MV-4-11 (cell line): ENCODE results near the gene SLC25A13.

Source experiments
- DNase-seq: peaks from one replicate; lab custom pipeline; 2025; lab: John Stamatoyannopoulos, UW

The SLC25A13 gene

GRCh38 chr7:96243241-96243640 is 78.7 kb downstream of the SLC25A13 start:
- DNase-seq: no peak

GRCh38 chr7:96241855-96242254 is 80.0 kb downstream of the SLC25A13 start:
- DNase-seq: peak; percentile 33

- DNase-seq: no peak
These were observed 82.7 kb downstream of the SLC25A13 start for GRCh38 chr7:96238976-96239766.

- no peak for DNase-seq
These were observed 83.4 kb downstream of the SLC25A13 start for GRCh38 chr7:96238474-96238873.

- no peak for DNase-seq
These were observed 84.9 kb downstream of the SLC25A13 start for GRCh38 chr7:96237040-96237439.

- DNase-seq: peak; percentile 2
These were observed 85.5 kb downstream of the SLC25A13 start for GRCh38 chr7:96236198-96237039.

- no peak for DNase-seq
These were observed 86.6 kb downstream of the SLC25A13 start for GRCh38 chr7:96235281-96235680.

GRCh38 chr7:96233528-96234154 is 88.3 kb downstream of the SLC25A13 start:
- DNase-seq: no peak

- no peak for DNase-seq
These were observed 88.8 kb downstream of the SLC25A13 start for GRCh38 chr7:96233084-96233483.

- no peak for DNase-seq
These were observed 93.1 kb downstream of the SLC25A13 start for GRCh38 chr7:96228760-96229159.

GRCh38 chr7:96225251-96225650 is 96.6 kb downstream of the SLC25A13 start:
- DNase-seq: no peak

GRCh38 chr7:96224685-96225084 is 97.2 kb downstream of the SLC25A13 start:
- DNase-seq: peak; percentile 43

- no peak for DNase-seq
These were observed 97.8 kb downstream of the SLC25A13 start for GRCh38 chr7:96224073-96224472.

- DNase-seq: no peak
These were observed 100.0 kb downstream of the SLC25A13 start for GRCh38 chr7:96221888-96222287.

- no peak for DNase-seq
These were observed 102.3 kb downstream of the SLC25A13 start for GRCh38 chr7:96219378-96220130.

- no peak for DNase-seq
These were observed 103.1 kb downstream of the SLC25A13 start for GRCh38 chr7:96218664-96219243.

GRCh38 chr7:96217147-96217546 is 104.8 kb downstream of the SLC25A13 start:
- no peak for DNase-seq

- no peak for DNase-seq
These were observed 105.5 kb downstream of the SLC25A13 start for GRCh38 chr7:96216373-96216772.

- no peak for DNase-seq
These were observed 109.4 kb downstream of the SLC25A13 start for GRCh38 chr7:96212474-96212873.

GRCh38 chr7:96211954-96212353 is 109.9 kb downstream of the SLC25A13 start:
- DNase-seq: no peak

GRCh38 chr7:96205665-96206064 is 116.2 kb downstream of the SLC25A13 start:
- no peak for DNase-seq

- DNase-seq: no peak
These were observed 117.3 kb downstream of the SLC25A13 start for GRCh38 chr7:96204601-96205000.
